Ishikawa (cell line): ENCODE results near the gene HNRNPDL.

Experiments used
- CEBPB ChIP-seq: IDR thresholded peaks from 2 replicates; pipeline ENCODE4 v1.6.1; 2012
- CREB1 ChIP-seq: IDR thresholded peaks from 2 replicates; pipeline ENCODE4 v1.6.1; 2012; ENCODE audit warnings: low read depth
- EGR1 ChIP-seq: IDR thresholded peaks from 2 replicates; pipeline ENCODE4 v1.6.1; 2012
- EP300 ChIP-seq: IDR thresholded peaks from 2 replicates; pipeline ENCODE4 v1.6.1; 2012; ENCODE audit warnings: borderline replicate concordance
- FOXM1 ChIP-seq: IDR thresholded peaks from 2 replicates; pipeline ENCODE4 v1.6.1; 2012; ENCODE audit warnings: low read depth, borderline replicate concordance
- NFIC ChIP-seq: IDR thresholded peaks from 2 replicates; pipeline ENCODE4 v1.6.1; 2012
- RAD21 ChIP-seq: IDR thresholded peaks from 2 replicates; pipeline ENCODE4 v1.6.1; 2012; ENCODE audit warnings: low read depth
- REST ChIP-seq: IDR thresholded peaks from 2 replicates; pipeline ENCODE4 v1.6.1; 2012; ENCODE audit warnings: low read depth, mild to moderate bottlenecking
- TAF1 ChIP-seq: IDR thresholded peaks from 2 replicates; pipeline ENCODE4 v1.6.1; 2012; ENCODE audit warnings: low read depth, mild to moderate bottlenecking
- TCF12 ChIP-seq: IDR thresholded peaks from 2 replicates; pipeline ENCODE4 v1.6.1; 2012; ENCODE audit warnings: low read depth
- TEAD4 ChIP-seq: IDR thresholded peaks from 2 replicates; pipeline ENCODE4 v1.6.1; 2012
- YY1 ChIP-seq: IDR thresholded peaks from 2 replicates; pipeline ENCODE4 v1.6.1; 2012; ENCODE audit warnings: low read depth
- ZBTB7A ChIP-seq: IDR thresholded peaks from 2 replicates; pipeline ENCODE4 v1.6.1; 2012; ENCODE audit warnings: low read depth
- TF ChIP-seq, protein P1 (sequence below): IDR thresholded peaks from 2 replicates; pipeline ENCODE4 v1.6.1; 2012
- TF ChIP-seq, protein P2 (sequence below): IDR thresholded peaks from 2 replicates; pipeline ENCODE4 v1.6.1; 2012

Gene HNRNPDL

DNA sequence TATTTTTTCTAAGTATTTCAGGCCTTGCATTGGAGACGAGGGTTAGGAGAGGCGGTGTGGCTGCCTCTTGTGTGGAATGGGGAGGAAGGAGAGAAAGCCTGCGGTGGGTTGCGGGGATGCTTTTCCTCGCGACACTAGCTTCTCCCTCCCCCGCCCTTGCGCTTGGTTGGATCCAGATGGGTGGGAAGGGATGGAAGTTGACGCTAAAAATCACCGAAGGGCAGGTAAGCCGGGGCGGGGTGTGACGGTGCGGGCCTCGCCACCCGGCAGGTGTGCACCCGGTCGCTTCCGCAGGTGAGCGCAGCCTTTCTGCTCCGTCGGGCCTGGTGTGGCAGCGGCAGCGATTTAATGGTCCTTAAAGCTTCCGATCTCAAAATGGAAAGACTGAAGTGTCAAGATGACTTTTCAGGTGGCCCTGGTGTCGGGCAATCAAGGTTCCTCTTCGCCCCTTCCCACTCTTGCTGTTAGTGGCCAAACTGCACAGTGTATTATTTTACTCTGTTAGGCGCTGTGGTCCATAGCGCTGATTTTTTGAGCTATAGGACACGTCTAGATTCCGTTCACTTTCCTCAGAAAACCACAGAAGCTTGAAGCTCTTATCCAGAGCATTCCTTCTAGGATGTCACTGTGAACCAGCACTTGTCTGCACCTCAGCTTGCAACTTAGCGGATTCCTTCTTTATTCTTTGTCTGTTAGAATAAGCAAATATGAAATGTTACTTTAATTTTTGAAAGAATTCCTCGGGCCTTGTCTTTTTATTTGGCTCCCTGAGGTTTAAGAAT lies 893 bp upstream of the HNRNPDL start:
- TF ChIP-seq ZBTB7A = no peak
- TF ChIP-seq TEAD4 = 0 out of 2 replicates have a peak, but pooled peaks have one; percentile 6
- no peak for TF ChIP-seq CREB1
- no peak for TF ChIP-seq NFIC
- TF ChIP-seq, protein P1, sequence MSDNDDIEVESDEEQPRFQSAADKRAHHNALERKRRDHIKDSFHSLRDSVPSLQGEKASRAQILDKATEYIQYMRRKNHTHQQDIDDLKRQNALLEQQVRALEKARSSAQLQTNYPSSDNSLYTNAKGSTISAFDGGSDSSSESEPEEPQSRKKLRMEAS = peak; percentile 31; the same call in 1 of the 2 replicates
- no peak for TF ChIP-seq EP300
- TF ChIP-seq TAF1 = no peak
- no peak for TF ChIP-seq YY1
- TF ChIP-seq, protein P2, sequence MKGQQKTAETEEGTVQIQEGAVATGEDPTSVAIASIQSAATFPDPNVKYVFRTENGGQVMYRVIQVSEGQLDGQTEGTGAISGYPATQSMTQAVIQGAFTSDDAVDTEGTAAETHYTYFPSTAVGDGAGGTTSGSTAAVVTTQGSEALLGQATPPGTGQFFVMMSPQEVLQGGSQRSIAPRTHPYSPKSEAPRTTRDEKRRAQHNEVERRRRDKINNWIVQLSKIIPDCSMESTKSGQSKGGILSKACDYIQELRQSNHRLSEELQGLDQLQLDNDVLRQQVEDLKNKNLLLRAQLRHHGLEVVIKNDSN = no peak

- TF ChIP-seq TCF12 (peak; percentile 7; the same call in 1 of the 2 replicates), CEBPB (no peak)
Measured at GRCh38 chr4:82429728-82430192, 502 bp downstream of the HNRNPDL start.

DNA sequence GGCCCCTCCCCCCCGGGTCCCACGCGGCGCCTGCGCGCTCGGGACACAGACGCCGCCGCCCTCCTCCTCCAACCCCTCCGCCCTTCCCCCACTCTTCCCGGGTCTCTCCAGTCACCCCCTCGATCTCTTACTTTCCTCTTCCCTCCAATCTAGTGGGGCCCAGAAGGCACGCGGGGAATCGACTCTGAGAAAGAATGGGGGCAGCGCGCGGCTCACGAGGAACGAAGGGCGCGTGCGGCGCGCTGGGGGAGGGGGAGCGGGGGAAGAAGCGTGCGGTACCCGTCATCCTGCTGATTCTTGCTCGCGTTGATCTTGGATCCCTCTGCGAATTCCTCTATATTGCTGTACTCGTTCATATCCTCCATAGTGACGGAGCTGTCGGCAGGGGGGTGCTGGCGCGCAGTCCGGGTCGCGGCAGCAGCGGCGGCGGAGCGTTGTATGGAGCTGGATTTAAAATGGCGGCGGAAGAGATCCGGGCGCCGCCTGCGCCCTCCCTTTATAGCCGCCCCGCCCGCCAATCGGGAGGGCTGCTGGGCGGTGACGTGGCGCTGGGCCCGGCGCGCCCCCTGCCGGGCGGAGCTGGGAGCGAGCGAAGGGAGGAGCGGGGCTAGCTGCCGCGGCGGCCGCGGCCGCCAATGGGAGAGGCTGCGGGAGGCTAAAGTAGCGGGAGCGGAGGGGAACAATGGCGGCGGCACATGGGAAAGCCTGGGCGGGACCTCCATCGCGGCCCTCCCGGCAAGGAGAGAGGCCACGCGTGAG lies 1.1 kb downstream of the HNRNPDL start:
- TF ChIP-seq, protein P2 = peak; percentile 24; the same call in 1 of the 2 replicates
- TF ChIP-seq TAF1 (peak; percentile 76), TEAD4 (no peak), RAD21 (peak; percentile 4; the same call in 1 of the 2 replicates), FOXM1 (no peak; the same call in 1 of the 2 replicates), CREB1 (peak; percentile 80), ZBTB7A (no peak), TCF12 (peak; percentile 36; the same call in 1 of the 2 replicates), NFIC (no peak), CEBPB (no peak), EP300 (no peak), REST (0 out of 2 replicates have a peak, but pooled peaks have one; percentile 4), YY1 (peak; percentile 90), EGR1 (no peak; the same call in 1 of the 2 replicates)
- TF ChIP-seq, protein P1 = peak; percentile 74

DNA sequence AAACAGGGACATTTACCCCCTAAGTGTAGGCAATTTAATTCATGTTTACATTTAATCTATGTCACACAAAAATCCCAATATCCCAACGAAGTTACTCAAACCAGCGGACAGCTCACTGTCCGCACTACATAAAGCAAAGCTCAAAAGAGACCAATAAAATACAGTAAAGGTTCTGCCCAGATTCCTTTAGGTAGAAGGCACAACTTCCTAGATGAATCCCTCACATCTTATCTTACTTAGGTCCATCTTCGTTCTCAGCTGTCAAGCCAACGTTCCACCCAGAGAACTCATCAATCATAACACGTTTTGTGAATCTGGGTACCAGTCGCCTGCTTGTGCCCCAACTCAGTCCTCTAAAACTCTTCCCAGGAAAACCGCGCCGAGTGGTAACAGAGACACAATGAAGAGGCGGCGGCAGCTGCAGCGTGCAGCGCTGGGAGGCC lies 1.7 kb downstream of the HNRNPDL start:
- TF ChIP-seq CREB1 = no peak
- no peak for TF ChIP-seq NFIC
- no peak for TF ChIP-seq TAF1
- TF ChIP-seq, protein P2 = no peak
- no peak for TF ChIP-seq YY1
- TF ChIP-seq ZBTB7A = no peak
- no peak for TF ChIP-seq EGR1
- TF ChIP-seq, protein P1 = no peak
- no peak for TF ChIP-seq REST
- no peak for TF ChIP-seq FOXM1

DNA sequence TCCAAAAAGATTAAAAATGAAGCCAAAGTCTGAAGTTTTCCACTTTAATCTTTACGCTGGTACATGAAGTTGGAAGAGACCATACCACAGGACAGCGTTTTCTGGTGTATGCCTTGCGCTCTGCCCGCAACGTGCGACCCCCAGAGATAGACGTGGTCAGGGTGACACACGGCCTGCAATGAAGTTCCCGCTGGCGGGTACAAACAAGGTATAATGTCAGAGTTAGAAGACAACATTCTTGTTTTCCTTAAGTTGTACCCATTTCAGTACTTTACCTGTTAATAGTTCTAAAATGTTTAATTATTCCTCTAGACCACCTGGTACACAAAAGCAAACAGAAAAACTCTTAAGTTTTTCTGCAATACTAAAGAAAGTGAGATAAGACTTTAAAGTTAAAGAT lies 4.8 kb downstream of the HNRNPDL start:
- TF ChIP-seq RAD21 = no peak
- TF ChIP-seq, protein P2 = no peak
- TF ChIP-seq, protein P1 = no peak
- no peak for TF ChIP-seq EP300
- TF ChIP-seq CREB1 = no peak
- no peak for TF ChIP-seq YY1
